ENCODE measurements around the gene RAF1.

GRCh38 chr3:12632523-12632922, 31.4 kb downstream of the RAF1 start:
- TF ChIP-seq CTCF (conservative IDR thresholded peaks at IDR 0.05; ENCODE audit: low read depth in 2 of 2) (no peak), ZNF462 (CRISPR knock-in tag; IDR thresholded peaks at IDR 0.05) (no peak), REST (IDR thresholded peaks at IDR 0.05; ENCODE audit: unreplicated experiment) (no peak), STAT1 (IDR thresholded peaks at IDR 0.05; ENCODE audit: unreplicated experiment) (no peak), EZH2phosphoT487 (IDR thresholded peaks at IDR 0.05; ENCODE audit: unreplicated experiment) (no peak), POLR2AphosphoS5 (IDR thresholded peaks at IDR 0.05; ENCODE audit: low read depth) (no peak), EZH2 (IDR thresholded peaks at IDR 0.05; ENCODE audit: low read depth, unreplicated experiment) (no peak), ZNF331 (CRISPR knock-in tag; IDR thresholded peaks at IDR 0.05; ENCODE audit: low read depth) (no peak), ETS1 (IDR thresholded peaks at IDR 0.05) (no peak), CREB1 (CRISPR knock-in tag; IDR thresholded peaks at IDR 0.05; ENCODE audit: low read depth) (no peak), JUNB (IDR thresholded peaks at IDR 0.05; ENCODE audit: unreplicated experiment) (no peak), ZNF114 (CRISPR knock-in tag; IDR thresholded peaks at IDR 0.05) (no peak)
